ENCODE results near the gene NDE1. TPM values are rescaled to one million over a fixed set of nuclear protein-coding genes. Genes with fewer than 3 reads are reported as not detected.

NDE1 gene
- total and polyA plus RNA-seq, 2 of the 4 experiments (the other 2 are of a cell fraction): 22.7 to 29.2 TPM

DNA sequence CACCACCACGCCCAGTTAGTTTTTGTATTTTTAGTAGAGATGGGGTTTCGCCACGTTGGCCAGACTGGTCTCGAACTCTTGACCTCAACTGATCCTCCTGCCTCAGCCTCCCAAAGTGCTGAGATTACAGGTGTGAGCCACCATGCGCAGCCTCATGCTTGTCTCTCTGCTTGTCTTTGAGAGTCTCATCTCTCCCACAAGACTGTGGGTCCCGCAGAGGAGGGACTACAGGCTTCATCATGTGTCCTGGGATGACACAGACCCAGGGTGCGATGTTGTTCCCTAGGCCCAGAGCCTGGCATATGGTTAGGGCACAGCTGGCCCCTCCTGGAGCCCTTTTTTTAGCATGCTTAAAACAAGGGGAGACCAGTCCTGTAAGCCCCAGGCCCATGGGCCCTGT, 101.9 kb downstream of the NDE1 start:
- TF ChIP-seq, protein P1, sequence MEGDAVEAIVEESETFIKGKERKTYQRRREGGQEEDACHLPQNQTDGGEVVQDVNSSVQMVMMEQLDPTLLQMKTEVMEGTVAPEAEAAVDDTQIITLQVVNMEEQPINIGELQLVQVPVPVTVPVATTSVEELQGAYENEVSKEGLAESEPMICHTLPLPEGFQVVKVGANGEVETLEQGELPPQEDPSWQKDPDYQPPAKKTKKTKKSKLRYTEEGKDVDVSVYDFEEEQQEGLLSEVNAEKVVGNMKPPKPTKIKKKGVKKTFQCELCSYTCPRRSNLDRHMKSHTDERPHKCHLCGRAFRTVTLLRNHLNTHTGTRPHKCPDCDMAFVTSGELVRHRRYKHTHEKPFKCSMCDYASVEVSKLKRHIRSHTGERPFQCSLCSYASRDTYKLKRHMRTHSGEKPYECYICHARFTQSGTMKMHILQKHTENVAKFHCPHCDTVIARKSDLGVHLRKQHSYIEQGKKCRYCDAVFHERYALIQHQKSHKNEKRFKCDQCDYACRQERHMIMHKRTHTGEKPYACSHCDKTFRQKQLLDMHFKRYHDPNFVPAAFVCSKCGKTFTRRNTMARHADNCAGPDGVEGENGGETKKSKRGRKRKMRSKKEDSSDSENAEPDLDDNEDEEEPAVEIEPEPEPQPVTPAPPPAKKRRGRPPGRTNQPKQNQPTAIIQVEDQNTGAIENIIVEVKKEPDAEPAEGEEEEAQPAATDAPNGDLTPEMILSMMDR (conservative IDR thresholded peaks at IDR 0.05; ENCODE audit: low read depth, low read length): no peak
- TF ChIP-seq, protein P2, sequence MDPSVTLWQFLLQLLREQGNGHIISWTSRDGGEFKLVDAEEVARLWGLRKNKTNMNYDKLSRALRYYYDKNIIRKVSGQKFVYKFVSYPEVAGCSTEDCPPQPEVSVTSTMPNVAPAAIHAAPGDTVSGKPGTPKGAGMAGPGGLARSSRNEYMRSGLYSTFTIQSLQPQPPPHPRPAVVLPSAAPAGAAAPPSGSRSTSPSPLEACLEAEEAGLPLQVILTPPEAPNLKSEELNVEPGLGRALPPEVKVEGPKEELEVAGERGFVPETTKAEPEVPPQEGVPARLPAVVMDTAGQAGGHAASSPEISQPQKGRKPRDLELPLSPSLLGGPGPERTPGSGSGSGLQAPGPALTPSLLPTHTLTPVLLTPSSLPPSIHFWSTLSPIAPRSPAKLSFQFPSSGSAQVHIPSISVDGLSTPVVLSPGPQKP (IDR thresholded peaks at IDR 0.05; ENCODE audit: borderline replicate concordance, low read depth, low read length): no peak
- TF ChIP-seq CEBPB (IDR thresholded peaks at IDR 0.05; ENCODE audit: low read depth, low read length) (no peak), NFE2L2 (IDR thresholded peaks at IDR 0.05; ENCODE audit: low read depth, low read length) (no peak), SMC3 (IDR thresholded peaks at IDR 0.05; ENCODE audit: low read depth, low read length) (no peak), RCOR1 (IDR thresholded peaks at IDR 0.05; ENCODE audit: insufficient replicate concordance, low read length) (no peak), MAFK (IDR thresholded peaks at IDR 0.05; ENCODE audit: low read depth, low read length) (no peak), MAZ (IDR thresholded peaks at IDR 0.05; ENCODE audit: borderline replicate concordance, low read depth, low read length) (no peak)
- H2BK20ac ChIP-seq (ENCODE audit: low read depth, low read length): no peak overlapping the region
- no peaks in the 10 kb centered on the region for H4K20me1 ChIP-seq (ENCODE audit: insufficient read depth, low read length)
- no peak overlapping the region for H3K27ac ChIP-seq (ENCODE audit: insufficient read depth, low read length)
- H3K9me3 ChIP-seq (ENCODE audit: control insufficient read depth, insufficient read depth, low read length): no peaks in the 10 kb centered on the region
- dilution Hi-C loops (cut with HindIII; ENCODE audit: low sequenced_read_pairs, unreplicated experiment): no loop called here
- in situ Hi-C loops (cut with MboI; ENCODE audit: low sequenced_read_pairs): no loop called here
- WGBS, 2 experiments (ENCODE audit: extremely low coverage in 2 of 2, insufficient read length in 1 of 2): 88% methylated on average over 3 of the region's 7 CpGs; no CpG with 5 or more reads in 1 of the 2 experiments
- no peaks in the 10 kb centered on the region for H3K36me3 ChIP-seq (ENCODE audit: control insufficient read depth, insufficient read depth, low read length)
- ATAC-seq (ENCODE audit: low read depth) (no peak), DNase-seq (no peak)
- no peak overlapping the region for H3K18ac ChIP-seq (ENCODE audit: low read depth, low read length)
- no peaks in the 10 kb centered on the region for H3K27me3 ChIP-seq (ENCODE audit: control insufficient read depth, insufficient read depth, low read length)
- no peak overlapping the region for H2AK5ac ChIP-seq (ENCODE audit: low read depth, low read length)
- intact Hi-C loops (cut with micrococcal nuclease): no loop called here
- no peak overlapping the region for H4K5ac ChIP-seq (ENCODE audit: low read depth, low read length)
- H3K23ac ChIP-seq (ENCODE audit: low read depth, low read length): no peak overlapping the region
- H3K4me2 ChIP-seq (ENCODE audit: low read depth, low read length): no peak overlapping the region
- ChIA-PET POLR2A (ENCODE audit: unreplicated experiment) (interaction anchor here (0.6 kb wide), 1 partner anchor 11 kb away, joined by 5 read pairs; no protein-coding TSS in a partner anchor), CTCF (interaction anchor here (0.6 to 0.8 kb wide), 2 partner anchors 72 to 435 kb away, joined by 3 to 4 read pairs; no protein-coding TSS in a partner anchor)
- no TSS peak for BruUV-seq (replicated peaks)
- no peak overlapping the region for H3K56ac ChIP-seq (ENCODE audit: extremely low read depth, insufficient read depth, low read length)
- H3K4me3 ChIP-seq (ENCODE audit: insufficient read depth, low read depth, low read length): no peak overlapping the region
- H2BK15ac ChIP-seq (ENCODE audit: low read depth, low read length): no peak overlapping the region
- H2BK120ac ChIP-seq (ENCODE audit: low read depth, low read length): no peak overlapping the region
- no peak overlapping the region for H3K9ac ChIP-seq (ENCODE audit: low read depth, low read length)
- H3K4ac ChIP-seq (ENCODE audit: low read depth, low read length): no peak overlapping the region
- no peak overlapping the region for H4K8ac ChIP-seq (ENCODE audit: low read depth in 2 of 2, low read length in 2 of 2)
- no peaks in the 10 kb centered on the region for H3K4me1 ChIP-seq (ENCODE audit: control insufficient read depth, insufficient read depth, low read length)
- H2AK9ac ChIP-seq (replicated peaks; ENCODE audit: low read depth, low read length, poor library complexity): no peak overlapping the region
- no peak overlapping the region for H2AFZ ChIP-seq (replicated peaks; ENCODE audit: low read length, poor library complexity)
- H4K91ac ChIP-seq (ENCODE audit: insufficient read depth, low read depth, low read length): no peak overlapping the region
- no peaks in the 10 kb centered on the region for H3K9me1 ChIP-seq (ENCODE audit: insufficient read depth, low read length)
- H3K14ac ChIP-seq (replicated peaks; ENCODE audit: low read depth, low read length): no peak overlapping the region
- H2BK5ac ChIP-seq (ENCODE audit: low read depth, low read length, poor library complexity, severe bottlenecking): no peak overlapping the region
- no peaks in the 10 kb centered on the region for H3K79me1 ChIP-seq (ENCODE audit: low read depth in 1 of 2, low read length in 2 of 2)

Data from IMR-90 (cell line).